ENCODE results near the gene RB1.

DNA sequence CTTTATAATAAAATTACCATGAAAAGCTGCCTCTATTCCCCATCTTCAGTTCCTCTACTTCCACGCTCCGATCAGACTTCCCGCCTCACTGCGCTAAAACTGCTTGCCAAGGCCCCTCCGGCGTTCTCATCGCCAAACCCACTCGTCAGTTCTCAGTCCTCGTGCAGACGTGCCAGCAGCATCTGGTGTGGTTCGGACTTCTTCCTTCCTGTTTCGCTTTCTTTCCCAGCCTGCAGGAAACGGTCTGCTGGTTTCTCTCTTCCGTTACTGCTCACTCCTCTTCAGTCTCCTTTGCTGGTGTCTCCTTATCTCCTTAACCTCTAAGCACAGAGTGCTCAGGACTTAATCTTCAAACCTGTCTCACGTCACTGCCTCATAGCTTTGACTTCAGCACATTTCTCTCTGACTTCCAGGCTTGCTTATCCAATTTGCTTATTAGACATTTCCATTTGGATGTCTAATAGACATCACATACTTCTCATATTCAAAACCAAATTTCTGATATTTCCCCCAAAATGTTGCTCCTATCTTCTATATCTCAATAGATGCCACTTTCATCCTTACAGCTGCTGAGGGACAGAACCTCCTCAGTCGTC is 189.0 kb downstream of the RB1 start:
- TF ChIP-seq, protein P1, sequence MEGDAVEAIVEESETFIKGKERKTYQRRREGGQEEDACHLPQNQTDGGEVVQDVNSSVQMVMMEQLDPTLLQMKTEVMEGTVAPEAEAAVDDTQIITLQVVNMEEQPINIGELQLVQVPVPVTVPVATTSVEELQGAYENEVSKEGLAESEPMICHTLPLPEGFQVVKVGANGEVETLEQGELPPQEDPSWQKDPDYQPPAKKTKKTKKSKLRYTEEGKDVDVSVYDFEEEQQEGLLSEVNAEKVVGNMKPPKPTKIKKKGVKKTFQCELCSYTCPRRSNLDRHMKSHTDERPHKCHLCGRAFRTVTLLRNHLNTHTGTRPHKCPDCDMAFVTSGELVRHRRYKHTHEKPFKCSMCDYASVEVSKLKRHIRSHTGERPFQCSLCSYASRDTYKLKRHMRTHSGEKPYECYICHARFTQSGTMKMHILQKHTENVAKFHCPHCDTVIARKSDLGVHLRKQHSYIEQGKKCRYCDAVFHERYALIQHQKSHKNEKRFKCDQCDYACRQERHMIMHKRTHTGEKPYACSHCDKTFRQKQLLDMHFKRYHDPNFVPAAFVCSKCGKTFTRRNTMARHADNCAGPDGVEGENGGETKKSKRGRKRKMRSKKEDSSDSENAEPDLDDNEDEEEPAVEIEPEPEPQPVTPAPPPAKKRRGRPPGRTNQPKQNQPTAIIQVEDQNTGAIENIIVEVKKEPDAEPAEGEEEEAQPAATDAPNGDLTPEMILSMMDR (IDR thresholded peaks at IDR 0.05), result no peak
- no peak for TF ChIP-seq POLR2A (IDR thresholded peaks at IDR 0.05)
